Neuronal stem cell (in vitro differentiated cells): ENCODE data around the gene PEAR1.

Experiments
- DNase-seq: peaks from one replicate; pipeline ENCODE4 v3.0.0-alpha.2; 2013; ENCODE audit warnings: low spot score
- H2AFZ ChIP-seq: one replicate; pipeline ENCODE4 v1.6.1; 2013; ENCODE audit warnings: mild to moderate bottlenecking, low read length, inconsistent platforms
- H2AK5ac ChIP-seq: 2 replicates; pipeline ENCODE4 v1.6.1; 2013; ENCODE audit warnings: low read depth, mild to moderate bottlenecking, inconsistent platforms, low read length, moderate library complexity, mixed read lengths
- H2BK120ac ChIP-seq: 2 replicates; pipeline ENCODE4 v1.6.1; 2013; ENCODE audit warnings: low read depth, mild to moderate bottlenecking, inconsistent platforms, low read length, moderate library complexity, mixed read lengths
- H2BK12ac ChIP-seq: one replicate; pipeline ENCODE4 v1.6.1; 2013; ENCODE audit warnings: low read length, inconsistent platforms
- H2BK15ac ChIP-seq: 2 replicates; pipeline ENCODE4 v1.6.1; 2013; ENCODE audit warnings: mild to moderate bottlenecking, low read length, inconsistent platforms, mixed read lengths
- H2BK5ac ChIP-seq: one replicate; pipeline ENCODE4 v1.6.1; 2013; ENCODE audit warnings: inconsistent platforms, mild to moderate bottlenecking, low read length, moderate library complexity
- H3K14ac ChIP-seq: one replicate; pipeline ENCODE4 v1.6.1; 2013; ENCODE audit warnings: low read length, inconsistent platforms
- H3K18ac ChIP-seq: 2 replicates; pipeline ENCODE4 v1.6.1; 2013; ENCODE audit warnings: low read length, inconsistent platforms
- H3K23ac ChIP-seq: 2 replicates; pipeline ENCODE4 v1.6.1; 2013; ENCODE audit warnings: low read depth, mild to moderate bottlenecking, mixed read lengths, low read length, inconsistent platforms; ENCODE audit not compliant: poor library complexity
- H3K27ac ChIP-seq: replicated peaks from 3 replicates; pipeline ENCODE4 v1.5.1; 2013; ENCODE audit warnings: low read length, inconsistent platforms
- H3K27me3 ChIP-seq, 3 experiments: 2 replicates each; pipeline ENCODE4 v1.6.1; 2013; ENCODE audit warnings: low read length in 3 of 3, mild to moderate bottlenecking in 2 of 3, inconsistent platforms in 1 of 3, low read depth in 1 of 3, mixed read lengths in 1 of 3, moderate library complexity in 1 of 3; ENCODE audit not compliant: control insufficient read depth in 3 of 3, insufficient read depth in 3 of 3
- H3K36me3 ChIP-seq, 2 donors: replicated peaks in 1 of 2; 2 replicates each; pipeline ENCODE4 v1.6.1; 2013; ENCODE audit warnings: low read length in 2 of 2; ENCODE audit not compliant: control insufficient read depth in 2 of 2, insufficient read depth in 2 of 2
- H3K4ac ChIP-seq: 2 replicates; pipeline ENCODE4 v1.6.1; 2013; ENCODE audit warnings: inconsistent platforms, mild to moderate bottlenecking, low read length, moderate library complexity
- H3K4me1 ChIP-seq, 2 donors: 1 replicate in 1 of 2; 2 replicates in 1 of 2; pipeline ENCODE4 v1.6.1; 2013; ENCODE audit warnings: low read length in 2 of 2, low read depth in 1 of 2; ENCODE audit not compliant: control insufficient read depth in 2 of 2, insufficient read depth in 1 of 2
- H3K4me2 ChIP-seq: one replicate; pipeline ENCODE4 v1.6.1; 2013; ENCODE audit warnings: mild to moderate bottlenecking, low read length, inconsistent platforms; ENCODE audit not compliant: insufficient read depth, poor library complexity, severe bottlenecking
- H3K4me3 ChIP-seq, 2 donors: 2 replicates each; pipeline ENCODE4 v1.5.1; 2013; ENCODE audit warnings: low read length in 2 of 2, mild to moderate bottlenecking in 2 of 2, inconsistent platforms in 1 of 2, moderate library complexity in 1 of 2
- H3K79me1 ChIP-seq: one replicate; pipeline ENCODE4 v1.6.1; 2013; ENCODE audit warnings: low read depth, mild to moderate bottlenecking, inconsistent platforms, low read length, moderate library complexity
- H3K9ac ChIP-seq: one replicate; pipeline ENCODE4 v1.6.1; 2013; ENCODE audit warnings: mild to moderate bottlenecking, low read depth, low read length, inconsistent platforms; ENCODE audit not compliant: poor library complexity
- H3K9me3 ChIP-seq, 2 donors: replicated peaks in 1 of 2; 2 replicates each; pipeline versions ENCODE3 to v1.6.1; 2013; ENCODE audit warnings: low read length in 2 of 2, mild to moderate bottlenecking in 2 of 2, inconsistent platforms in 1 of 2, low read depth in 1 of 2, mixed read lengths in 1 of 2, moderate library complexity in 1 of 2; ENCODE audit not compliant: control insufficient read depth in 2 of 2, insufficient read depth in 1 of 2
- H4K8ac ChIP-seq: one replicate; pipeline ENCODE4 v1.6.1; 2013; ENCODE audit warnings: low read depth, mild to moderate bottlenecking, inconsistent platforms, low read length, moderate library complexity
- H4K91ac ChIP-seq: one replicate; pipeline ENCODE4 v1.6.1; 2013; ENCODE audit warnings: low read length, low read depth, mild to moderate bottlenecking, inconsistent platforms; ENCODE audit not compliant: poor library complexity
- WGBS, 2 donors: extraction: QIAGEN DNeasy Blood & Tissue Kit; methylation state at CpG; one replicate each; pipeline ENCODE4 v1.1.7; 2013; ENCODE audit warnings: missing lambda C conversion rate in 2 of 2, mixed read lengths in 1 of 2; ENCODE audit not compliant: insufficient read length in 2 of 2, insufficient replicate concordance in 1 of 2; ENCODE audit errors: extremely low coverage in 2 of 2; 5-methylcytosine and 5-hydroxymethylcytosine counted together

Gene PEAR1

GRCh38 chr1:156908955-156909354 is 15.4 kb downstream of the PEAR1 start:
- Histone ChIP-seq H3K9me3 (peaks cover 0 to 3% of the 10 kb centered on the region in 2 donors), H3K27ac (no peak overlapping the region), H3K27me3 (peaks cover 0 to 6% (median 4%) of the 10 kb centered on the region in 3 experiments), H2AK5ac (peak overlapping the region; percentile 81), H2BK12ac (no peak overlapping the region), H4K8ac (no peak overlapping the region), H3K23ac (no peak overlapping the region), H4K91ac (no peak overlapping the region), H3K4ac (no peak overlapping the region), H2AFZ (no peak overlapping the region), H3K18ac (peak overlapping the region; percentile 28), H3K4me3 (no peak overlapping the region), H3K14ac (no peak overlapping the region), H3K4me1 (peaks cover 3 to 9% of the 10 kb centered on the region in 2 donors), H2BK5ac (peak overlapping the region; percentile 62), H3K79me1 (peaks cover 3% of the 10 kb centered on the region), H3K4me2 (no peak overlapping the region), H3K36me3 (no peaks in the 10 kb centered on the region), H2BK120ac (no peak overlapping the region), H3K9ac (no peak overlapping the region), H2BK15ac (no peak overlapping the region)
- DNase-seq, result no peak
- no CpG with 5 or more reads among the region's 10 CpGs for WGBS, 2 donors

- Histone ChIP-seq H4K8ac (peak overlapping the region; percentile 58), H3K23ac (peak overlapping the region; percentile 86), H3K18ac (peak overlapping the region; percentile 90), H3K4ac (no peak overlapping the region), H3K36me3 (no peaks in the 10 kb centered on the region), H3K9ac (peak overlapping the region; percentile 18), H3K4me3 (peak overlapping the region in 1 of 2 donors; percentile 35), H3K4me2 (no peak overlapping the region), H2BK12ac (peak overlapping the region; percentile 89), H2BK15ac (peak overlapping the region; percentile 91), H3K27ac (no peak overlapping the region), H2BK5ac (peak overlapping the region; percentile 62), H2AK5ac (peak overlapping the region; percentile 97), H3K4me1 (peaks cover 3 to 10% of the 10 kb centered on the region in 2 donors), H3K14ac (peak overlapping the region; percentile 78), H4K91ac (peak overlapping the region; percentile 27), H3K79me1 (peaks cover 3% of the 10 kb centered on the region), H2AFZ (no peak overlapping the region), H3K27me3 (peaks cover 0 to 6% (median 4%) of the 10 kb centered on the region in 3 experiments), H3K9me3 (peaks cover 0 to 3% of the 10 kb centered on the region in 2 donors), H2BK120ac (peak overlapping the region; percentile 85)
- no CpG with 5 or more reads among the region's 5 CpGs for WGBS, 2 donors
- DNase-seq, result no peak
Measured at GRCh38 chr1:156909671-156910070, 16.2 kb downstream of the PEAR1 start.

GRCh38 chr1:156910309-156910782 is 16.8 kb downstream of the PEAR1 start:
- H2BK120ac ChIP-seq, result no peak overlapping the region
- peak overlapping the region; percentile 99 for H2BK12ac ChIP-seq
- WGBS, 2 donors, result no CpG with 5 or more reads among the region's 18 CpGs
- H3K4me1 ChIP-seq, result peaks cover 3 to 10% of the 10 kb centered on the region in 2 donors
- H3K4ac ChIP-seq, result no peak overlapping the region
- H3K4me2 ChIP-seq, result peak overlapping the region; percentile 44
- no peak overlapping the region for H2AFZ ChIP-seq
- peak overlapping the region; percentile 27 for H4K91ac ChIP-seq
- peak overlapping the region; percentile 65 for H2BK15ac ChIP-seq
- H3K27me3 ChIP-seq, result peaks cover 0 to 7% (median 4%) of the 10 kb centered on the region in 3 experiments
- peak overlapping the region; percentile 10 for H3K14ac ChIP-seq
- H3K27ac ChIP-seq, result no peak overlapping the region
- peak overlapping the region; percentile 83 for H3K9ac ChIP-seq
- H3K9me3 ChIP-seq, result peaks cover 0 to 3% of the 10 kb centered on the region in 2 donors
- H3K79me1 ChIP-seq, result peaks cover 3% of the 10 kb centered on the region
- H3K4me3 ChIP-seq, result no peak overlapping the region
- peak overlapping the region; percentile 90 for H3K18ac ChIP-seq
- H3K36me3 ChIP-seq, result no peaks in the 10 kb centered on the region
- H2BK5ac ChIP-seq, result peak overlapping the region; percentile 88
- DNase-seq, result no peak
- H3K23ac ChIP-seq, result peak overlapping the region; percentile 86
- H4K8ac ChIP-seq, result peak overlapping the region; percentile 57
- H2AK5ac ChIP-seq, result peak overlapping the region; percentile 97

GRCh38 chr1:156911577-156912298 is 18.2 kb downstream of the PEAR1 start:
- Histone ChIP-seq H3K18ac (no peak overlapping the region), H3K27me3 (peaks cover 0 to 4% (median 2%) of the 10 kb centered on the region in 3 experiments), H3K4ac (no peak overlapping the region), H3K23ac (no peak overlapping the region), H3K27ac (no peak overlapping the region), H4K91ac (no peak overlapping the region), H2BK15ac (peak overlapping the region; percentile 74), H3K36me3 (no peaks in the 10 kb centered on the region), H4K8ac (no peak overlapping the region), H3K9me3 (no peaks in the 10 kb centered on the region), H3K79me1 (peaks cover 3% of the 10 kb centered on the region), H2BK120ac (no peak overlapping the region), H3K14ac (no peak overlapping the region), H3K4me3 (no peak overlapping the region), H2AFZ (no peak overlapping the region), H2BK5ac (no peak overlapping the region), H2AK5ac (no peak overlapping the region), H3K9ac (no peak overlapping the region), H3K4me1 (peaks cover 3 to 10% of the 10 kb centered on the region in 2 donors), H3K4me2 (no peak overlapping the region), H2BK12ac (no peak overlapping the region)
- DNase-seq, result no peak
- whole genome bisulfite sequencing, 2 donors, result no CpG with 5 or more reads among the region's 6 CpGs
